Heart right ventricle (tissue), 16 donors: ENCODE results near the gene MALRD1. TPM values are rescaled to one million over a fixed set of nuclear protein-coding genes. Genes with fewer than 3 reads are reported as not detected.

ENCODE experiments used
- ATAC-seq, 8 donors: fragments of 200-7000 bp; cut with Tn5 transposase; one replicate each; pipeline ENCODE4 v1.9.1; 2020; ENCODE audit warnings: mild to moderate bottlenecking in 8 of 8, moderate library complexity in 8 of 8, moderate number of reproducible peaks in 1 of 8
- DNase-seq, 2 donors: peaks; one replicate each; pipeline ENCODE4 v3.0.0-alpha.2; 2020
- H3K27ac ChIP-seq, 10 donors: fragments of 200-600 bp; sonication (generic) in 2 of 10; one replicate each; pipeline versions ENCODE4 v1.5.0 to v1.8.0; 2020 to 2022; ENCODE audit warnings: mild to moderate bottlenecking in 3 of 10
- H3K27me3 ChIP-seq, 7 donors: fragments of 200-600 bp; one replicate each; pipeline ENCODE4 v1.8.0; 2021 to 2022; ENCODE audit warnings: mild to moderate bottlenecking in 2 of 7
- H3K36me3 ChIP-seq, 9 donors: fragments of 200-600 bp; sonication (generic) in 1 of 9; one replicate each; pipeline versions ENCODE4 v1.5.0 to v1.8.0; 2020 to 2022; ENCODE audit warnings: mild to moderate bottlenecking in 2 of 9
- H3K4me1 ChIP-seq, 9 donors: fragments of 200-600 bp; sonication (generic) in 1 of 9; one replicate each; pipeline versions ENCODE4 v1.5.0 to v1.8.0; 2020 to 2022; ENCODE audit warnings: mild to moderate bottlenecking in 4 of 9
- H3K4me3 ChIP-seq, 10 donors: fragments of 200-600 bp; sonication (generic) in 2 of 10; one replicate each; pipeline versions ENCODE4 v1.5.0 to v1.8.0; 2020 to 2022; ENCODE audit warnings: mild to moderate bottlenecking in 7 of 10, moderate library complexity in 2 of 10
- H3K9me3 ChIP-seq, 11 donors: fragments of 200-600 bp in 10 of 11; sonication (generic) in 2 of 11; one replicate each; pipeline versions ENCODE4 v1.5.0 to v1.8.0; 2013 to 2022; ENCODE audit warnings: mild to moderate bottlenecking in 2 of 11, control low read depth in 1 of 11, moderate library complexity in 1 of 11
- WGBS, 2 donors: extraction: QIAGEN DNeasy Blood & Tissue Kit; methylation state at CpG; one replicate each; pipeline ENCODE4 v1.1.7; 2013; ENCODE audit warnings: inconsistent platforms in 1 of 2; 5-methylcytosine and 5-hydroxymethylcytosine counted together
- intact Hi-C, 10 donors: fragments of 100-400 bp; cut with DNase I; formaldehyde crosslinking; loops; one replicate each; pipeline versions ENCODE4 v1.11.1 to v1.14.2; 2022
- polyA plus RNA-seq, 2 donors: library from polyadenylated mRNA; stranded (reverse); fragments of 200-250 nt; gene quantifications; one replicate each; pipeline ENCODE4 v1.2.3, GENCODE V29; 2013
- total RNA-seq, 10 donors: library from RNA; stranded (reverse); fragmentation: NEBNext Ultra II Directional in 3 of 10; extraction: Animal tissue kit (Norgen Biotek cat#: 25700) in 3 of 10; gene quantifications; one replicate each; pipeline versions ENCODE4 v1.2.1 to v1.2.4, GENCODE V29; 2021 to 2023
- TF ChIP-seq, protein P1 (sequence below), 9 donors: fragments of 200-600 bp; sonication (generic) in 2 of 9; IDR thresholded peaks; one replicate each; pipeline versions ENCODE4 v1.5.0 to v1.8.0; 2021 to 2022; ENCODE audit warnings: antibody characterized with exemption in 9 of 9, mild to moderate bottlenecking in 5 of 9, moderate library complexity in 1 of 9
- donor health status: Arrhythmogenic right ventricular cardiomyopathy.
- donor health status: ischemic (EF 13 %, LVEDD 7.1; RV severe dilation, severe dysfunction).
- donor health status: healthy with polysubstance abuse.
- donor health status: DM: no; HTN: yes; CAD: no.
- donor health status: DM: no; HTN: no; CAD: no.
- donor health status: ischemic (EF 25% LVEDD 6.9; RV normal size, moderate dysfunction).
- donor health status: ischemic (EF 25% LVEDD 5.7; RV mildly dilated, moderate dysfunction).
- donor health status: healthy.
- donor health status: DM: yes; HTN: yes; CAD: no.
- donor health status: Ischemic cardiomyopathy.
- donor health status: ischemic (EF 35%, LVEDD 5.7; RV mildly dilated, moderate dysfunction).
- donor health status: nonischemic (EF 11% LVEDD 7.7; RV severe dilation, severe dysfunction).
- donor health status: DM: yes; HTN: yes; CAD: no.
- donor health status: PGD.
- donor health status: ischemic (EF 29% LVEDD 5.4; RV normal size, mild dysfunction).
- donor health status: nonischemic (EF 23%, LVEDD 6.1; RV moderate dilation, normal function).

Gene MALRD1
- total and polyA plus RNA-seq, 12 donors: 0.10 to 2.2 (median 0.47) TPM

DNA sequence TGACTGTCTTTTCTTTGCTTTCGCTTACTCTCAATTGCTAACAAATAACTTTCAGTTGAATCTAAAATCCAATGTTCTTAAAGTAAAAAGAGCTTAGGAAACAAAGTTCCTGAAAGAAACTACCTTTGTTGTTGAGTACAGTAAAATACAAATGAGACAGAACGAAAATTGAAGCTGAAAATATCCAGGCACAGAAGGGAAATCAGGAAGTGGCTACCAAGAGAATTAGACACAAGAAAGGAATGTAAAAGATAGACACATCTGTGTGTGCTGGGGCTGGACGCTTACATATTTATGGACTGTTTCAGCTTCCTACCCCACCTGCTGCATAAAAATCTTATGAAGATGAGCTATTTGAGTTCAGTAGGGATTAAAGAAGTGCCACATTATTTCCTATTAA lies 606.0 kb downstream of the MALRD1 start:
- TF ChIP-seq, protein P1, sequence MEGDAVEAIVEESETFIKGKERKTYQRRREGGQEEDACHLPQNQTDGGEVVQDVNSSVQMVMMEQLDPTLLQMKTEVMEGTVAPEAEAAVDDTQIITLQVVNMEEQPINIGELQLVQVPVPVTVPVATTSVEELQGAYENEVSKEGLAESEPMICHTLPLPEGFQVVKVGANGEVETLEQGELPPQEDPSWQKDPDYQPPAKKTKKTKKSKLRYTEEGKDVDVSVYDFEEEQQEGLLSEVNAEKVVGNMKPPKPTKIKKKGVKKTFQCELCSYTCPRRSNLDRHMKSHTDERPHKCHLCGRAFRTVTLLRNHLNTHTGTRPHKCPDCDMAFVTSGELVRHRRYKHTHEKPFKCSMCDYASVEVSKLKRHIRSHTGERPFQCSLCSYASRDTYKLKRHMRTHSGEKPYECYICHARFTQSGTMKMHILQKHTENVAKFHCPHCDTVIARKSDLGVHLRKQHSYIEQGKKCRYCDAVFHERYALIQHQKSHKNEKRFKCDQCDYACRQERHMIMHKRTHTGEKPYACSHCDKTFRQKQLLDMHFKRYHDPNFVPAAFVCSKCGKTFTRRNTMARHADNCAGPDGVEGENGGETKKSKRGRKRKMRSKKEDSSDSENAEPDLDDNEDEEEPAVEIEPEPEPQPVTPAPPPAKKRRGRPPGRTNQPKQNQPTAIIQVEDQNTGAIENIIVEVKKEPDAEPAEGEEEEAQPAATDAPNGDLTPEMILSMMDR (IDR thresholded peaks at IDR 0.05): no peak
- Histone ChIP-seq H3K4me3 (no peak overlapping the region), H3K27ac (peak overlapping the region in 3 of 10 donors; percentile 26 to 64 (median 50)), H3K9me3 (peaks cover 0 to 8% (median 0%) of the 10 kb centered on the region in 11 donors), H3K36me3 (no peaks in the 10 kb centered on the region), H3K4me1 (peaks cover 0 to 23% (median 0%) of the 10 kb centered on the region in 9 donors), H3K27me3 (no peaks in the 10 kb centered on the region)
- DNase-seq (no peak), ATAC-seq (peak in 2 of 8 donors; percentile 36 to 53)
- WGBS, 2 donors: 33 to 35% methylated on average over 3 of the region's 3 CpGs
- intact Hi-C loops: no loop called here

DNA sequence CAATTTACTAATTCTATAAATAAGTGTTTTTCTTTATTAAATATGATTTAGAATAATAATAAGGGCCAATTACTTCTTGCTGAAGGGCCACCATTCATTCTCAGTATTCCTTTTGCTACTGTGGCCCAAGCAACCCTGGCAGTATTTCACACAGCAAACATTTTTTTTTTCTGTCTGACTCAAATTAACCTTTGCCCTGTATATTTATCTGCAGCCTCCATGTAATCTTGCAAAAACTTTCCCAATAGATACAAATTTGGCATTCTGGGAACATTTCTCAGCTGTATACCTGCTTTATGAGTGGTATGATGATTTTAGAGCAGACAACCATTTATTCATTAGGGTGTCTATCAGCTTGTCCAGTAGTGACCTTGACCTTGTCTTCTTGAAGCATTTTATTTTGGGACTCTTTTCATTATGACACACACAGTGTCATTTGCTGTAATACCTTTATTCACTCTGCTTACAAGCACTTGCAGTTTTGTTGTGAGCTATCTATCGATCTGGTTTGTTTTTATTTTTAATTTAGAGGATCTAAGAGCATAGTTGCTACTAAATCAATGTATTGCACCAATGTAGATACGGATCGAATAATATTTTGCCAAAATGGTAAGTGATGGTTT lies 607.9 kb downstream of the MALRD1 start:
- ATAC-seq: no peak
- 96 to 98% methylated on average over 3 of the region's 3 CpGs for WGBS, 2 donors
- Histone ChIP-seq H3K9me3 (no peaks in the 10 kb centered on the region), H3K4me1 (peaks cover 0 to 23% (median 0%) of the 10 kb centered on the region in 9 donors), H3K27ac (no peak overlapping the region), H3K4me3 (no peak overlapping the region), H3K27me3 (no peaks in the 10 kb centered on the region), H3K36me3 (no peaks in the 10 kb centered on the region)
- intact Hi-C loops: no loop called here
- TF ChIP-seq, protein P1 (IDR thresholded peaks at IDR 0.05): no peak
- no peak for DNase-seq

DNA sequence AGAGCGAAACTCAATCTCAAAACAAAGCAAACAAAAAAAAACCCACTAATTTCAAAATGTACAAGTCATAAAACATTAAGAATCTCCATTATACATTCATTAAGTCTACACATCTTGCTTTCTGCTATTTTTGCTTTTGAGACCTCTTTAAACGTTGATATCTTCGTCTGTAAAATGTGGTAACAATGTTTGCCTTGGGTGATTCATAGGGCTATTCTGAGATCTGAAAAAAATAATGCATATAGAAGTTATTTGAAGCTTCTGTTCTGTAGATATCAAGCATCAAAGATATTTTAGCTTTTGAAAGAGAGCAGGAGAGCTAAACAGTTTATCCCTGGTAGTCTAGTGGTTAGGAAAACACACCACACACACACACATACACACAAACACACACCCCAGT lies 609.5 kb downstream of the MALRD1 start:
- ATAC-seq (no peak), DNase-seq (no peak)
- Histone ChIP-seq H3K27ac (peak overlapping the region in 5 of 10 donors; percentile 8 to 69 (median 24)), H3K36me3 (no peaks in the 10 kb centered on the region), H3K27me3 (no peaks in the 10 kb centered on the region), H3K9me3 (peaks cover 0 to 10% (median 0%) of the 10 kb centered on the region in 11 donors), H3K4me1 (peaks cover 0 to 23% (median 0%) of the 10 kb centered on the region in 9 donors), H3K4me3 (no peak overlapping the region)
- 55 to 64% methylated on average over 3 of the region's 3 CpGs for WGBS, 2 donors
- intact Hi-C loops: no loop called here
- TF ChIP-seq, protein P1 (IDR thresholded peaks at IDR 0.05): no peak

DNA sequence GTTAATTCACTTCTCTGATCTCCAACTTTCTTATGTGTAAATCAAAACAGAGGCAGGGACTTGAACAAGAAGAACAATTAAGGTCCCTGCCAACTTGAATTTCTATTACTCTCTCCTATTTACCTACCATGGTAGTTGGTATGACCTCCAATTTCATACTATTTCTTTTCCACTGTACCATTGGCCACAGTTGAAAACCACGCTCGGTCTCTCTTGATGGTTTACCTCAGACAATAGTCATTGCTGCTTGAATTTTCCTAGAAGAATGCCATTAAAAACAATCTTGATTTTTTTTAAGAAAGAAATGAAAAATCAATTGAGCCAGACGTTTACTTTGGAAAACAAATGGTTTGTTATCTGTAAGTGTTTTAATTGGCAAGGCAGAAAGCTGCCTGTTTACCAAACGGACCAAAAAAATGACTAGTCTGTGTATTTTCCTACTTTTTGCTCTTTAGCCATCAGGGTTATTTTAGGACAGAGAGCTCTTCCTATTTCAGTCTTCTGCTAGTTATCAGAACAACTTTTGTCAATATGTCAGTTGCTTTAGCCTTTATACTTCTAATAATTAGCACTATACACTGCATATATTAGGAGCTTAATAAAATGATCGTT lies 610.1 kb downstream of the MALRD1 start:
- Histone ChIP-seq H3K36me3 (no peaks in the 10 kb centered on the region), H3K27me3 (no peaks in the 10 kb centered on the region), H3K9me3 (peaks cover 0 to 10% (median 0%) of the 10 kb centered on the region in 11 donors), H3K27ac (peak overlapping the region in 6 of 10 donors; percentile 22 to 78 (median 35)), H3K4me1 (peaks cover 0 to 23% (median 0%) of the 10 kb centered on the region in 9 donors), H3K4me3 (no peak overlapping the region)
- intact Hi-C loops: no loop called here
- TF ChIP-seq, protein P1 (IDR thresholded peaks at IDR 0.05): no peak
- WGBS, 2 donors: 43 to 54% methylated on average over 5 of the region's 5 CpGs
- peak in 1 of 2 donors; percentile 11 for DNase-seq
- ATAC-seq: peak in 5 of 8 donors; percentile 70 to 82 (median 77)
